Ureter (tissue), 1 donor: ENCODE data around the gene B3GAT1. TPM values are rescaled to one million over a fixed set of nuclear protein-coding genes. Genes with fewer than 3 reads are reported as not detected.

Source experiments
- DNase-seq: peaks from one replicate; pipeline ENCODE4 v3.0.0-alpha.2; 2020; ENCODE audit warnings: low spot score
- total RNA-seq: library from RNA; stranded (reverse); gene quantifications from one replicate; pipeline ENCODE4 v1.2.4, GENCODE V29; 2023
- donor health status: DM: yes; HTN: yes; CAD: no.

Gene B3GAT1
- total RNA-seq, 1 donor from 2014 or later: 8.6 TPM

GRCh38 chr11:134409552-134410429 is 2.3 kb downstream of the B3GAT1 start:
- no peak for DNase-seq

GRCh38 chr11:134407923-134408322 is 4.1 kb downstream of the B3GAT1 start:
- no peak for DNase-seq

- no peak for DNase-seq
Measured at GRCh38 chr11:134407321-134407828, 4.7 kb downstream of the B3GAT1 start.

- DNase-seq: no peak
Measured at GRCh38 chr11:134406264-134407185, 5.5 kb downstream of the B3GAT1 start.

GRCh38 chr11:134405841-134406240 is 6.2 kb downstream of the B3GAT1 start:
- DNase-seq: no peak

GRCh38 chr11:134405436-134405835 is 6.6 kb downstream of the B3GAT1 start:
- DNase-seq: no peak

- DNase-seq: no peak
Measured at GRCh38 chr11:134404575-134405341, 7.3 kb downstream of the B3GAT1 start.

- no peak for DNase-seq
Measured at GRCh38 chr11:134402910-134403309, 9.1 kb downstream of the B3GAT1 start.

GRCh38 chr11:134401825-134402809 is 9.9 kb downstream of the B3GAT1 start:
- no peak for DNase-seq

GRCh38 chr11:134399996-134400395 is 12.0 kb downstream of the B3GAT1 start:
- no peak for DNase-seq

- DNase-seq: no peak
Measured at GRCh38 chr11:134399293-134399654, 12.8 kb downstream of the B3GAT1 start.

- no peak for DNase-seq
Measured at GRCh38 chr11:134398644-134399292, 13.3 kb downstream of the B3GAT1 start.

- DNase-seq: no peak
Measured at GRCh38 chr11:134398079-134398444, 14.0 kb downstream of the B3GAT1 start.

GRCh38 chr11:134397304-134398078 is 14.6 kb downstream of the B3GAT1 start:
- DNase-seq: no peak

GRCh38 chr11:134395002-134395401 is 17.0 kb downstream of the B3GAT1 start:
- DNase-seq: no peak

- no peak for DNase-seq
Measured at GRCh38 chr11:134394311-134394710, 17.7 kb downstream of the B3GAT1 start.

GRCh38 chr11:134393638-134394037 is 18.4 kb downstream of the B3GAT1 start:
- DNase-seq: no peak

GRCh38 chr11:134392953-134393615 is 19.0 kb downstream of the B3GAT1 start:
- DNase-seq: no peak

GRCh38 chr11:134391656-134392055 is 20.4 kb downstream of the B3GAT1 start:
- DNase-seq: no peak
